Measurements from ENCODE around the gene IFI27. TPM values are rescaled to one million over a fixed set of nuclear protein-coding genes. Genes with fewer than 3 reads are reported as not detected.

Gene IFI27
- total RNA-seq, 1 experiment from 2014 or later = 2.3 TPM

- Histone ChIP-seq H3K4me3 (ENCODE audit: low read depth in 2 of 2, low read length in 2 of 2) (no peak overlapping the region), H3K9me3 (ENCODE audit: control insufficient read depth, insufficient read depth, low read depth, low read length) (no peaks in the 10 kb centered on the region), H3K27me3 (ENCODE audit: control insufficient read depth, insufficient read depth, low read length) (no peaks in the 10 kb centered on the region), H3K36me3 (ENCODE audit: control insufficient read depth, insufficient read depth, low read length) (no peaks in the 10 kb centered on the region; the same call in 1 of the 2 replicates), H3K4me1 (ENCODE audit: control insufficient read depth, insufficient read depth, low read length) (no peaks in the 10 kb centered on the region), H3K27ac (ENCODE audit: low read length) (no peak overlapping the region)
- no TSS peak for BruUV-seq (replicated peaks)
- in situ Hi-C loops (cut with HindIII; ENCODE audit: low pct_unique_long_range_greater_than_20kb, low sequenced_read_pairs) (no loop called here), intact Hi-C loops (cut with micrococcal nuclease; ENCODE audit: unreplicated experiment) (no loop called here)
- ATAC-seq (no peak), DNase-seq (ENCODE audit: low read depth, low spot score) (no peak)
- ChIA-PET POLR2A (no interaction called here), CTCF (no interaction called here)
- no peak for TF ChIP-seq POLR2AphosphoS5 (IDR thresholded peaks at IDR 0.05; ENCODE audit: low read depth, low read length)
- no peak for TF ChIP-seq TCF7L2 (IDR thresholded peaks at IDR 0.05; ENCODE audit: low read depth, low read length)
- no peak for TF ChIP-seq CTCF (IDR thresholded peaks at IDR 0.05)
- TF ChIP-seq REST (IDR thresholded peaks at IDR 0.05; ENCODE audit: insufficient read depth in 1 of 2, low read depth in 2 of 2, low read length in 1 of 2) = no peak
- no peak for TF ChIP-seq SIN3A (IDR thresholded peaks at IDR 0.05; ENCODE audit: borderline replicate concordance, insufficient read depth, low read depth, low read length)
Measured at GRCh38 chr14:94112513-94113063, 2.1 kb downstream of the IFI27 start.

GRCh38 chr14:94113073-94113472 is 2.5 kb downstream of the IFI27 start:
- no peaks in the 10 kb centered on the region; the same call in 1 of the 2 replicates for H3K36me3 ChIP-seq (ENCODE audit: control insufficient read depth, insufficient read depth, low read length)
- no peaks in the 10 kb centered on the region for H3K9me3 ChIP-seq (ENCODE audit: control insufficient read depth, insufficient read depth, low read depth, low read length)
- H3K4me3 ChIP-seq (ENCODE audit: low read depth in 2 of 2, low read length in 2 of 2) = no peak overlapping the region
- H3K27me3 ChIP-seq (ENCODE audit: control insufficient read depth, insufficient read depth, low read length) = no peaks in the 10 kb centered on the region
- DNase-seq (ENCODE audit: low read depth, low spot score) = no peak
- TF ChIP-seq REST (IDR thresholded peaks at IDR 0.05; ENCODE audit: insufficient read depth in 1 of 2, low read depth in 2 of 2, low read length in 1 of 2) (no peak), SIN3A (IDR thresholded peaks at IDR 0.05; ENCODE audit: borderline replicate concordance, insufficient read depth, low read depth, low read length) (no peak), TCF7L2 (IDR thresholded peaks at IDR 0.05; ENCODE audit: low read depth, low read length) (no peak), POLR2AphosphoS5 (IDR thresholded peaks at IDR 0.05; ENCODE audit: low read depth, low read length) (no peak), CTCF (IDR thresholded peaks at IDR 0.05) (no peak)
- intact Hi-C loops (cut with micrococcal nuclease; ENCODE audit: unreplicated experiment) = no loop called here
- in situ Hi-C loops (cut with HindIII; ENCODE audit: low pct_unique_long_range_greater_than_20kb, low sequenced_read_pairs) = no loop called here
- H3K4me1 ChIP-seq (ENCODE audit: control insufficient read depth, insufficient read depth, low read length) = no peaks in the 10 kb centered on the region
- ChIA-PET POLR2A (no interaction called here), CTCF (no interaction called here)
- ATAC-seq = no peak
- no peak overlapping the region for H3K27ac ChIP-seq (ENCODE audit: low read length)
- no TSS peak for BruUV-seq (replicated peaks)

All from Panc1 (cell line).